Left cardiac atrium (tissue), 4 donors: ENCODE data around the gene SWT1. TPM values are rescaled to one million over a fixed set of nuclear protein-coding genes. Genes with fewer than 3 reads are reported as not detected.
A peak's percentile ranks its signal among the peaks of the same experiment; 100 is the strongest.

Source experiments
- ATAC-seq, 2 donors: fragments of 200-7000 bp; cut with Tn5 transposase; one replicate each; pipeline ENCODE4 v1.9.1; 2020; ENCODE audit warnings: mild to moderate bottlenecking in 2 of 2, moderate library complexity in 2 of 2
- DNase-seq: peaks from one replicate; pipeline ENCODE4 v3.0.0-alpha.2; 2020
- intact Hi-C, 2 donors: fragments of 100-400 bp; cut with DNase I; formaldehyde crosslinking; loops; one replicate each; pipeline versions ENCODE4 v1.14.1 to v1.15.1; 2022 to 2023
- long read RNA-seq: library from polyadenylated mRNA; unstranded; transcript quantifications from one replicate; pipeline ENCODE4 v2.0.0, GENCODE V29; 2021
- total RNA-seq, 2 donors: library from RNA; stranded (reverse); fragmentation: NEBNext Ultra II Directional; extraction: Animal tissue kit (Norgen Biotek cat#: 25700); gene quantifications; one replicate each; pipeline ENCODE4 v1.2.1, GENCODE V29; 2021
- donor health status: DM: no; HTN: yes; CAD: no.
- donor health status: DM: no; HTN: yes; CAD: no; lungs with severe emphysema.
- donor health status: DM: yes; HTN: yes; CAD: no.
- donor health status: Dilated cardiomyopathy.

Gene SWT1
- total RNA-seq = 1 to 10 TPM; 4.9 to 5.6 TPM
- long read RNA-seq, partial matches to known transcripts = 0 of 4 reads
- long read RNA-seq, other reads (novel, unspliced or antisense) = 3 of 4 reads

GRCh38 chr1:185156854-185157598, at the start of gene SWT1, which contains the start of gene TRMT1L:
SWT1 (plus strand) TSS chr1:185157167; CDS start chr1:185160842, 3,675 bp downstream.
TRMT1L (minus strand) TSS chr1:185156953; CDS start chr1:185156712, 241 bp downstream.
- peak; percentile 95 to 98 for ATAC-seq
- DNase-seq = peak; percentile 100
- intact Hi-C loops = loop anchor here in 1 of 2 donors (10.0 kb wide), 1 partner anchor 352 kb away; no protein-coding TSS in a partner anchor

- intact Hi-C loops = no loop called here
- ATAC-seq (no peak), DNase-seq (no peak)
Observed at GRCh38 chr1:185108321-185108720, 48.6 kb upstream of the SWT1 start.

- DNase-seq (no peak), ATAC-seq (no peak)
- intact Hi-C loops = no loop called here
Observed at GRCh38 chr1:185110145-185110544, 46.8 kb upstream of the SWT1 start.

- intact Hi-C loops = no loop called here
- no peak for ATAC-seq
- no peak for DNase-seq
Observed at GRCh38 chr1:185111873-185112272, 45.1 kb upstream of the SWT1 start.

GRCh38 chr1:185112356-185112755, 44.6 kb upstream of the SWT1 start:
- intact Hi-C loops = no loop called here
- ATAC-seq = no peak
- DNase-seq = no peak

GRCh38 chr1:185129708-185130107, 27.3 kb upstream of the SWT1 start:
- DNase-seq (no peak), ATAC-seq (no peak)
- intact Hi-C loops = no loop called here

- intact Hi-C loops = no loop called here
- DNase-seq = no peak
- ATAC-seq = no peak
Observed at GRCh38 chr1:185132534-185132933, 24.4 kb upstream of the SWT1 start.

GRCh38 chr1:185137896-185138545, 18.9 kb upstream of the SWT1 start:
- ATAC-seq = no peak
- no peak for DNase-seq
- intact Hi-C loops = no loop called here

- ATAC-seq (no peak), DNase-seq (no peak)
- intact Hi-C loops = no loop called here
Observed at GRCh38 chr1:185139246-185139645, 17.7 kb upstream of the SWT1 start.

GRCh38 chr1:185144233-185144632, 12.7 kb upstream of the SWT1 start:
- intact Hi-C loops = no loop called here
- DNase-seq = no peak
- ATAC-seq = no peak

GRCh38 chr1:185151215-185151614, 5.8 kb upstream of the SWT1 start:
- no peak for ATAC-seq
- no peak for DNase-seq
- intact Hi-C loops = loop anchor here in 1 of 2 donors (10.0 kb wide), 1 partner anchor 346 kb away; no protein-coding TSS in a partner anchor

- DNase-seq (no peak), ATAC-seq (no peak)
- intact Hi-C loops = loop anchor here in 1 of 2 donors (10.0 kb wide), 1 partner anchor 347 kb away; no protein-coding TSS in a partner anchor
Observed at GRCh38 chr1:185152187-185152767, 4.7 kb upstream of the SWT1 start.

- ATAC-seq (no peak), DNase-seq (no peak)
- intact Hi-C loops = loop anchor here in 1 of 2 donors (10.0 kb wide), 1 partner anchor 350 kb away; no protein-coding TSS in a partner anchor
Observed at GRCh38 chr1:185154912-185155513, 2.0 kb upstream of the SWT1 start.

GRCh38 chr1:185155600-185156287, 1.2 kb upstream of the SWT1 start:
- no peak for DNase-seq

GRCh38 chr1:185156288-185156853, 596 bp upstream of the SWT1 start:
- intact Hi-C loops = loop anchor here in 1 of 2 donors (10.0 kb wide), 1 partner anchor 352 kb away; no protein-coding TSS in a partner anchor
- peak; percentile 42 to 65 for ATAC-seq
- DNase-seq = no peak

More at GRCh38 chr1:185155600-185156287, 1.2 kb upstream of the SWT1 start:
- no peak for ATAC-seq
- intact Hi-C loops = loop anchor here in 1 of 2 donors (10.0 kb wide), 1 partner anchor 351 kb away; no protein-coding TSS in a partner anchor

- no peak for DNase-seq
- intact Hi-C loops = loop anchor here in 1 of 2 donors (10.0 kb wide), 1 partner anchor 353 kb away; no protein-coding TSS in a partner anchor
- ATAC-seq = no peak
Observed at GRCh38 chr1:185157599-185158412, 839 bp downstream of the SWT1 start.

GRCh38 chr1:185158800-185159199, 1.8 kb downstream of the SWT1 start:
- DNase-seq (no peak), ATAC-seq (no peak)
- intact Hi-C loops = loop anchor here in 1 of 2 donors (10.0 kb wide), 1 partner anchor 354 kb away; no protein-coding TSS in a partner anchor
